Kidney epithelial cell (primary cell): Measurements from ENCODE around the gene LDB3. TPM values are rescaled to one million over a fixed set of nuclear protein-coding genes. Genes with fewer than 3 reads are reported as not detected.

Experiments used
- DNase-seq: peaks from one replicate; pipeline ENCODE4 v3.0.0-alpha.2; 2010; ENCODE audit warnings: low read depth
- H3K27me3 ChIP-seq: 2 replicates; pipeline ENCODE4 v1.6.0; 2011; ENCODE audit warnings: low read length; ENCODE audit not compliant: control insufficient read depth, insufficient read depth
- H3K36me3 ChIP-seq: 2 replicates; pipeline ENCODE4 v1.5.1; 2011; ENCODE audit warnings: low read length; ENCODE audit not compliant: control insufficient read depth, insufficient read depth
- H3K4me3 ChIP-seq: 2 replicates; pipeline ENCODE4 v1.5.1; 2011; ENCODE audit warnings: low read depth, mild to moderate bottlenecking, control low read depth, low read length
- total RNA-seq: library from RNA; depleted of rRNA; stranded (reverse); fragments of >200 nt; gene quantifications from 2 replicates; pipeline ENCODE4 v1.2.3, GENCODE V29; 2015
- TF ChIP-seq, protein P1 (sequence below): IDR thresholded peaks from 2 replicates; pipeline ENCODE4 v1.5.1; 2011; ENCODE audit warnings: mild to moderate bottlenecking, moderate library complexity, low read length, control low read depth, inconsistent platforms; ENCODE audit not compliant: insufficient read depth, poor library complexity, severe bottlenecking

The LDB3 gene
- total RNA-seq, 1 donor from 2014 or later: 0.17 TPM

DNA sequence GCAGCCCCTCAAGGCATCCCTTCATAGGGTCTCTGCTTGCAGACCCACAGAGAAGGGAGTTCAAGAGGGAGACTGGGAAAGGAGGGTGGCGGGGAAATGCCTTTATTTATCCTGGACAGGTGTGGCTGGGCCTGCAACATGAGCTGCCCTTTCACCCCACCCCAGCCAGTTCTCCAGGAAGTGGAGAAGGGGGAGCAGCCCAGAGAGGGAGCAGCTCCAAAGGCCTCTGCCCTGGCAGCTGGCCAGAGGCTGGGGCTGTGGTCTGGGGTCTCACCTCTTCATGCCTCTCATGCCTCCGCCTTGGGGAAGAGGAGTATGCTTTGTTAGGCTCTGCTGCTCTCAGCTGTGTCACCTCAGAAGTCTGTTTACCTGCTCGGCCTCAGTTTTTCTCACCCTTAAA lies 3.1 kb downstream of the LDB3 start:
- H3K27me3 ChIP-seq: peaks cover 18% of the 10 kb centered on the region
- H3K4me3 ChIP-seq: no peak overlapping the region
- H3K36me3 ChIP-seq: no peaks in the 10 kb centered on the region
- TF ChIP-seq, protein P1, sequence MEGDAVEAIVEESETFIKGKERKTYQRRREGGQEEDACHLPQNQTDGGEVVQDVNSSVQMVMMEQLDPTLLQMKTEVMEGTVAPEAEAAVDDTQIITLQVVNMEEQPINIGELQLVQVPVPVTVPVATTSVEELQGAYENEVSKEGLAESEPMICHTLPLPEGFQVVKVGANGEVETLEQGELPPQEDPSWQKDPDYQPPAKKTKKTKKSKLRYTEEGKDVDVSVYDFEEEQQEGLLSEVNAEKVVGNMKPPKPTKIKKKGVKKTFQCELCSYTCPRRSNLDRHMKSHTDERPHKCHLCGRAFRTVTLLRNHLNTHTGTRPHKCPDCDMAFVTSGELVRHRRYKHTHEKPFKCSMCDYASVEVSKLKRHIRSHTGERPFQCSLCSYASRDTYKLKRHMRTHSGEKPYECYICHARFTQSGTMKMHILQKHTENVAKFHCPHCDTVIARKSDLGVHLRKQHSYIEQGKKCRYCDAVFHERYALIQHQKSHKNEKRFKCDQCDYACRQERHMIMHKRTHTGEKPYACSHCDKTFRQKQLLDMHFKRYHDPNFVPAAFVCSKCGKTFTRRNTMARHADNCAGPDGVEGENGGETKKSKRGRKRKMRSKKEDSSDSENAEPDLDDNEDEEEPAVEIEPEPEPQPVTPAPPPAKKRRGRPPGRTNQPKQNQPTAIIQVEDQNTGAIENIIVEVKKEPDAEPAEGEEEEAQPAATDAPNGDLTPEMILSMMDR: no peak
- no peak for DNase-seq

DNA sequence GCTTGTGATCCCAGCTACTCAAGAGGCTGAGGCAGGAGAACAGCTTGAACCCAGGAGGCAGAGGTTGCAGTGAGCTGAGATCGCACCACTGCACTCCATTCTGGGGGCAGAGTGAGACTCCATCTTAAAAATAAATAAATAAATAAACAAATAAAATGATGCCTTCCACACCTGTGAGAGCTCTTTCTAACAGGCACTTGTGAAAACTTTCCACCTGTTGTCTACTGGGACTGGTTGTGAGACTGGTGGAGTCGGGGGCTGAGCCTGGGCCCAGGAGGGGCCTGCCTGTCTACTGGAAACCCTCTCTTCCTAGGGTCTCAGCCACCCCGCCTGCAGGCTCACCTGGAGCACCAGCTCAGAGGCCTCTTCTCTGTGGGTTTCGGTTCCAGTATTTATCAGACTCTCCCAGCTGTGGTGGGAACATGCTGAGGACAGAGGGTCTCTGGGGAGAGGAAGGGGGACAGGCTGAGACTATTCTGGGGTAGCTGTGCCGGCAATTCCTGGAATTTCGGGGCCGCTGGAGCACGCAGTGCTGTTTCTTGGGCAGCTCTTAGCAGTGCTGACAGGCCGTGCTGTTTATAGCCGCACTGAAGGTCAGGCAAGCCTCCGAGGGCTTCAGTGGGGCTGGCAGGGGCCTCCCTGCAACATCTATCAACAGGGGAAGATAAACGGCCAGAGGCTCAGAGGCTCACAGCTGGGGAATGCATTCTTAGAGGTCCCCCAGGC lies 3.8 kb downstream of the LDB3 start:
- peaks cover 18% of the 10 kb centered on the region for H3K27me3 ChIP-seq
- TF ChIP-seq, protein P1: no peak
- no peak for DNase-seq
- H3K36me3 ChIP-seq: no peaks in the 10 kb centered on the region
- H3K4me3 ChIP-seq: no peak overlapping the region

DNA sequence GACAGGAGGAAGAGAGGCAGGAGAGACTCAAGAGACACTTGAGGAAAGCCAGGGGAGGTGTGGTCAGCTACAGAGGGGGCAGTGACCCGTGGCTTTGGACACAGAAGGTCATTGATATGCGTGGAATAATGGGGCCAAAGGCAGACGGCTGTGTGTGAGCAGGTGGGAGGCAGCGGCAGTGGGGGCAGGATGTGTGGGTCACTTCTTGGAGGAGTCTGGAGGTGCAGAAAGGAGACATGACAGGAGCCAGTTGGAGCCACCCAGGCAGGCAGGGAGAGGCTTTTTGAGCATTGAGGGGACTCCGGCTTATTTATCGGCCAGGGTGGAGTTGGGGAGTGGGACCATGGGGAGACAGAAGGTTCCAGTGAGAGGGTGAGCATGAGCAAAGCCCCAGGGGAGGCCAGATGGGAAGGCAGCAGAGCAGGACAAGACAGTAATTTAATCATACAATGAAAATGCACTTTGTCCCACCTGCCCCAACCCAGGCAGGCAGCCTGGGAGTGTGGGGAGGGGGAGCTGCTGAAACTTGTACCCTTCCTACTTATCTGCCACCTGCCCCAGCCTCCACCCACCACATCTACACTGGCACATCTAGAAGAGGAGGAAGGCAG lies 5.0 kb downstream of the LDB3 start:
- H3K4me3 ChIP-seq: no peak overlapping the region
- TF ChIP-seq, protein P1: no peak
- DNase-seq: no peak
- no peaks in the 10 kb centered on the region for H3K36me3 ChIP-seq
- H3K27me3 ChIP-seq: peaks cover 18% of the 10 kb centered on the region

DNA sequence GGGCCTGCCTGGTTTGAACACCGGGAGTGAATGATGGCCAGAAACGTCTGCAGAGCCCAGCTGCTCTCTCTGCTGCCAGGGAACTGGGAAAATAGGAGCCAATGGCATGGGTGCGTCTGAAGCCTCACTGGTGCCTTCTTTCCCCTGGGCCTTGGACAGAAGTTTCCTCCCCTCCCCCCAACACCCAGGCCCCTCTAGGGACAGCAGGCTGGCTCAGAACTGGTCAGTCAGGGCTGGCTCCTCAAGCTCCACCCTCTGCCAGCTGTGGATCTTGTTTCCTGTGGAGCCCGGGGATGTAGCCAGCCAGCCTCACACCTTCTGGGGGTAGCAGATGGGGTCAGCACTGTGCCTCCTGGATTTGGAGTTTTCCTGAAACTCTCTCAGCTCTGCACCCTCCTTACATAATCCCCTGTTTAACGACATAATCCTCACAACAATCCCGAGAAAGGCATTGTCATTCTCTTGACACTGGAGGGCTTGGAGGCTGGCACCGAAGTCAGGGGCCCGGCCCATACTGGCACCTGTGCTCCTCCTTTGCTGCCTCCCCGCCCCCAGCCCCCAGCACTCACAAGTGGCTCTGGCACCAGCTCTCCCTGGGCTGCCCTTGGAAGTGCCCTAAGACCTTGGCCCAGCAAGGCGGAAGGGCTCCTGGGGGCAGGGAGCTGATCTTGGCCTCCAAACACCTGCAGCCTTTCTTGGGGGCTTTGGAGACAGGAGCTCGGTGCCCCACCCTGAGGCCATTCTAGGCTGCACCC lies 5.7 kb downstream of the LDB3 start:
- no peak for DNase-seq
- no peak overlapping the region for H3K4me3 ChIP-seq
- peaks cover 18% of the 10 kb centered on the region for H3K27me3 ChIP-seq
- TF ChIP-seq, protein P1: no peak
- H3K36me3 ChIP-seq: no peaks in the 10 kb centered on the region

DNA sequence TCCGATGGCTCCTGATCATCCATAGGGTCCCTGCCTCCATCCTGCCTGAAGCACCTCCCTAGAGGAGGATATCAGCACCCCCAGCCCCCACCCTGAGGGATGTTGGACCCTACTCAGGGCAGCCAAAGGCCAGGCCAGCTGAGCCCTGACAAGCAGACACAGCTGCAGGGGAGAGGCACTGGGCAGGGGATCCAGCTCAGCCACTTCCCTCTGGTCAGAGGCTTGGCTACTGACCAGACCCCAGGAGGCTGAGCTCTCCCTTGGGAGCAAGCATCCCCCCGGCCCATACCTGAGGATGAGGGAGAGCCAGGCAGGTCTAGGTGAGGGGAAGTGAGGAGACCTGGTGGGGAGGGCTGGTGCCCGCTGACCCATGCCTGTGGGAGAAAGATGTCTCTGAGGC lies 6.6 kb downstream of the LDB3 start:
- H3K27me3 ChIP-seq: peaks cover 18% of the 10 kb centered on the region
- no peak for DNase-seq
- no peaks in the 10 kb centered on the region for H3K36me3 ChIP-seq
- TF ChIP-seq, protein P1: no peak
- no peak overlapping the region for H3K4me3 ChIP-seq
